OCI-LY3 (cell line): ENCODE results near the gene ACSF3.

Experiments
- H2AFZ ChIP-seq: fragments of 200-600, 300-600 bp; shearing (Covaris generic); 2 replicates; pipeline ENCODE4 v1.6.0; 2014; ENCODE audit warnings: antibody characterized with exemption, low read depth, low read length
- H3K27ac ChIP-seq: fragments of 200-600, 300-600 bp; sonication (generic); 2 replicates; pipeline ENCODE4 v1.5.1; 2014; ENCODE audit warnings: mild to moderate bottlenecking, low read length, moderate library complexity, mixed read lengths
- H3K27me3 ChIP-seq: fragments of 200-600, 300-600 bp; sonication (generic); 2 replicates; pipeline ENCODE4 v1.6.1; 2014; ENCODE audit warnings: low read depth, low read length, mixed read lengths
- H3K36me3 ChIP-seq: fragments of 200-600, 300-600 bp; sonication (generic); replicated peaks from 2 replicates; pipeline ENCODE3; 2014; ENCODE audit warnings: low read depth, low read length, mixed read lengths
- H3K4me1 ChIP-seq: fragments of 300-600, 200-600 bp; sonication (generic); 2 replicates; pipeline ENCODE4 v1.6.1; 2014; ENCODE audit warnings: low read length, mixed read lengths
- H3K4me2 ChIP-seq: fragments of 200-600, 300-600 bp; sonication (generic); 2 replicates; pipeline ENCODE4 v1.6.1; 2014; ENCODE audit warnings: low read length, mixed read lengths
- H3K4me3 ChIP-seq: fragments of 300-600, 200-600 bp; sonication (generic); 2 replicates; pipeline ENCODE4 v1.5.1; 2014; ENCODE audit warnings: antibody characterized with exemption, mild to moderate bottlenecking, low read length, moderate library complexity
- H3K79me2 ChIP-seq: fragments of 300-600, 200-600 bp; shearing (Covaris generic); 2 replicates; pipeline ENCODE4 v1.6.1; 2014; ENCODE audit warnings: mild to moderate bottlenecking, low read length, mixed read lengths
- H3K9ac ChIP-seq: fragments of 300-600, 200-600 bp; shearing (Covaris generic); 2 replicates; pipeline ENCODE4 v1.6.0; 2014; ENCODE audit warnings: mild to moderate bottlenecking, low read length, moderate library complexity
- H3K9me3 ChIP-seq: fragments of 200-600, 300-600 bp; shearing (Covaris generic); 2 replicates; pipeline ENCODE4 v1.6.1; 2014; ENCODE audit warnings: low read length, mixed read lengths; ENCODE audit not compliant: insufficient read depth
- H4K20me1 ChIP-seq: fragments of 200-600, 300-600 bp; sonication (generic); 2 replicates; pipeline ENCODE4 v1.6.1; 2016; ENCODE audit warnings: low read length, mixed read lengths; ENCODE audit not compliant: insufficient read depth
- EZH2phosphoT487 ChIP-seq: fragments of 200-600 bp; shearing (Covaris generic); IDR thresholded peaks from 2 replicates; pipeline ENCODE4 v1.6.1; 2018; ENCODE audit warnings: antibody characterized with exemption, mixed run types, low read depth
- TF ChIP-seq, protein P1 (sequence below): fragments of 200-600, 300-600 bp; sonication (generic); IDR thresholded peaks from 2 replicates; pipeline ENCODE4 v1.5.1; 2014; ENCODE audit warnings: antibody characterized with exemption, low read length, low read depth

Gene ACSF3

GRCh38 chr16:89150981-89151380 lies 57.3 kb downstream of the ACSF3 start:
- TF ChIP-seq EZH2phosphoT487 = no peak
- TF ChIP-seq, protein P1, sequence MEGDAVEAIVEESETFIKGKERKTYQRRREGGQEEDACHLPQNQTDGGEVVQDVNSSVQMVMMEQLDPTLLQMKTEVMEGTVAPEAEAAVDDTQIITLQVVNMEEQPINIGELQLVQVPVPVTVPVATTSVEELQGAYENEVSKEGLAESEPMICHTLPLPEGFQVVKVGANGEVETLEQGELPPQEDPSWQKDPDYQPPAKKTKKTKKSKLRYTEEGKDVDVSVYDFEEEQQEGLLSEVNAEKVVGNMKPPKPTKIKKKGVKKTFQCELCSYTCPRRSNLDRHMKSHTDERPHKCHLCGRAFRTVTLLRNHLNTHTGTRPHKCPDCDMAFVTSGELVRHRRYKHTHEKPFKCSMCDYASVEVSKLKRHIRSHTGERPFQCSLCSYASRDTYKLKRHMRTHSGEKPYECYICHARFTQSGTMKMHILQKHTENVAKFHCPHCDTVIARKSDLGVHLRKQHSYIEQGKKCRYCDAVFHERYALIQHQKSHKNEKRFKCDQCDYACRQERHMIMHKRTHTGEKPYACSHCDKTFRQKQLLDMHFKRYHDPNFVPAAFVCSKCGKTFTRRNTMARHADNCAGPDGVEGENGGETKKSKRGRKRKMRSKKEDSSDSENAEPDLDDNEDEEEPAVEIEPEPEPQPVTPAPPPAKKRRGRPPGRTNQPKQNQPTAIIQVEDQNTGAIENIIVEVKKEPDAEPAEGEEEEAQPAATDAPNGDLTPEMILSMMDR = no peak
- Histone ChIP-seq H2AFZ (no peak overlapping the region), H3K36me3 (peaks cover 52% of the 10 kb centered on the region), H3K27ac (no peak overlapping the region), H3K27me3 (no peaks in the 10 kb centered on the region), H3K9me3 (peaks cover 8% of the 10 kb centered on the region; the same call in 1 of the 2 replicates), H3K4me3 (no peak overlapping the region), H3K9ac (no peak overlapping the region), H3K79me2 (no peaks in the 10 kb centered on the region), H3K4me2 (no peak overlapping the region), H4K20me1 (peaks cover 3% of the 10 kb centered on the region; the same call in 1 of the 2 replicates), H3K4me1 (peaks cover 9% of the 10 kb centered on the region)

GRCh38 chr16:89152831-89153700 lies 59.4 kb downstream of the ACSF3 start:
- no peaks in the 10 kb centered on the region for H3K79me2 ChIP-seq
- peaks cover 39% of the 10 kb centered on the region for H3K36me3 ChIP-seq
- H3K9ac ChIP-seq = no peak overlapping the region
- TF ChIP-seq, protein P1 = no peak
- TF ChIP-seq EZH2phosphoT487 = no peak
- H3K4me1 ChIP-seq = peaks cover 9% of the 10 kb centered on the region
- H3K4me2 ChIP-seq = no peak overlapping the region
- H4K20me1 ChIP-seq = peaks cover 3% of the 10 kb centered on the region; the same call in 1 of the 2 replicates
- no peak overlapping the region for H3K27ac ChIP-seq
- no peaks in the 10 kb centered on the region for H3K27me3 ChIP-seq
- H3K4me3 ChIP-seq = no peak overlapping the region
- no peak overlapping the region for H2AFZ ChIP-seq
- H3K9me3 ChIP-seq = peaks cover 11% of the 10 kb centered on the region

DNA sequence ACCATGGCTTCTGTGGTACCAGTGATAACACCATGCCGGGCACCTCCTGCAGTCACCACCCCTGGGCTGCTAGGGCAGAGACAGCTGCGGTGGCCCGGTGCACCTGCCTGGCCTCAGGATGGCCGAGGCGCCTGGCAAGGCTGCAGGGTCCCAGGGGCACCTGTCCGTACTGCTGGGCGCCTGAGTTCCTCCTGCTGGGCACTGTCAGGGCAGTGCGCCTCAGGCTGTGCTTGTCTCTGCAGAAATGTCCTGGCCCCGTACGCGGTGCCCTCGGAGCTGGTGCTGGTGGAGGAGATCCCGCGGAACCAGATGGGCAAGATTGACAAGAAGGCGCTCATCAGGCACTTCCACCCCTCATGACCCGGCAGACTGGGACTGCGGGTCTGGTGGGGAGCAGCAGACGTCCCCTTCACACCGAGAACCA lies 60.2 kb downstream of the ACSF3 start:
- no peak overlapping the region for H3K27ac ChIP-seq
- no peak overlapping the region for H3K9ac ChIP-seq
- H3K9me3 ChIP-seq = peaks cover 10% of the 10 kb centered on the region
- no peak overlapping the region for H3K4me2 ChIP-seq
- H4K20me1 ChIP-seq = peaks cover 3% of the 10 kb centered on the region; the same call in 1 of the 2 replicates
- TF ChIP-seq, protein P1 = no peak
- TF ChIP-seq EZH2phosphoT487 = no peak
- peaks cover 9% of the 10 kb centered on the region for H3K4me1 ChIP-seq
- H3K4me3 ChIP-seq = no peak overlapping the region
- H3K27me3 ChIP-seq = no peaks in the 10 kb centered on the region
- H2AFZ ChIP-seq = no peak overlapping the region
- H3K79me2 ChIP-seq = no peaks in the 10 kb centered on the region
- peaks cover 32% of the 10 kb centered on the region for H3K36me3 ChIP-seq

GRCh38 chr16:89154390-89155183 lies 60.9 kb downstream of the ACSF3 start:
- Histone ChIP-seq H3K36me3 (peaks cover 24% of the 10 kb centered on the region), H3K79me2 (no peaks in the 10 kb centered on the region), H4K20me1 (peaks cover 3% of the 10 kb centered on the region; the same call in 1 of the 2 replicates), H3K27me3 (no peaks in the 10 kb centered on the region), H3K27ac (no peak overlapping the region), H3K4me3 (no peak overlapping the region), H2AFZ (no peak overlapping the region), H3K4me1 (peaks cover 9% of the 10 kb centered on the region), H3K9me3 (peaks cover 3% of the 10 kb centered on the region; the same call in 1 of the 2 replicates), H3K9ac (no peak overlapping the region), H3K4me2 (no peak overlapping the region)
- TF ChIP-seq EZH2phosphoT487 = no peak
- TF ChIP-seq, protein P1 = no peak
